Stimulated activated CD8-positive, alpha-beta memory T cell treated with anti-CD3 and anti-CD28 coated beads, Interleukin-4, amount 100 ng/mL, for 24 hours (primary cell): ENCODE measurements around the gene KLHL30.

Experiments used
- DNase-seq: peaks from one replicate; pipeline ENCODE4 v3.0.0-alpha.2; 2020; ENCODE audit warnings: low read depth

KLHL30 gene

DNA sequence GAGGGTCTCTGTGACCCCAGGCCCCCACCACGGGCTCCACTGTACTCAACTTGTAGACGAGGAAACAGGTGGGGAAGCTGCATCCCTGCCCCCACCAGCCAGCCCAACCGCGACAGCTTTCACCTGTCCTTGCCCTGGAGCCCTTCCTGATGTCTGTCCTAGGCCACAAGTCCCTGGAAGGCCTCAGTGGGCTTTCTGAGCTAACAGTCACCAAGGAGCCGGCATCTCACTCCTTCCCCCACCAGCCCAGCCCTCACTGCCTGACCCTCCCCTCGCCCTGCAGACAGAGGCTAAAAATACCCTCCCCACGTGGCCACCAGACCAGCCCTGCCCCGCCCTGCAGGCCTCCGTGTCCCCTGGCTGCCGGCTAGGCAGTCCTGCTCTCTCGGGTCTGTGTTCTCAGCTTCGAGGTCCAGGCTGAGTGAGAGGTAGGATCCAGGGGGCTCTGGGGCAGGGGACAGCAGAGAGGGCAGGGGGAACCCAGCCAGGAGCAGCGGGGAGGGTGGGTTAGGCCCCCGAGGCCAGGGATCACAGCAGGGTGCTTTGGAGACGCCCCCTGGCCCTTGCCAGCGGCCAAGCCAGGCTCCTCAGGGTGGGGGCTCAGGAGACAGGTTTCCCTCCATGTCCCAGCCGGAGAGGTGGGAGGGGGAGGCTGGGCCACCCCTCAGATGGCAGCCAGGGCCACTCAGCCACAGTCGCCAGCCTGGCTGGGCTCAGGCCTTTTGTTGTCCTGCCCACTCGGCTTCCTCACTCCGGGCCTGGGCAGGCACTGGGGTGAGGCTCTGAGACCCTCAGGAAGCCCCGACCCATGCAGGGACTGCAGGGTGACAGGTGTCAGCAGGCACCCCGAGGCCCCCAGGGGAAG is at the start of gene KLHL30:
KLHL30 (plus strand) TSS at position 338 of the 865 bp plus-strand sequence. CDS start 2,087 bp downstream, outside the sequence.
- no peak for DNase-seq

- no peak for DNase-seq
Measured at GRCh38 chr2:238090887-238091286, 47.6 kb upstream of the KLHL30 start.

GRCh38 chr2:238091436-238092060 is 46.9 kb upstream of the KLHL30 start:
- DNase-seq, result no peak

DNA sequence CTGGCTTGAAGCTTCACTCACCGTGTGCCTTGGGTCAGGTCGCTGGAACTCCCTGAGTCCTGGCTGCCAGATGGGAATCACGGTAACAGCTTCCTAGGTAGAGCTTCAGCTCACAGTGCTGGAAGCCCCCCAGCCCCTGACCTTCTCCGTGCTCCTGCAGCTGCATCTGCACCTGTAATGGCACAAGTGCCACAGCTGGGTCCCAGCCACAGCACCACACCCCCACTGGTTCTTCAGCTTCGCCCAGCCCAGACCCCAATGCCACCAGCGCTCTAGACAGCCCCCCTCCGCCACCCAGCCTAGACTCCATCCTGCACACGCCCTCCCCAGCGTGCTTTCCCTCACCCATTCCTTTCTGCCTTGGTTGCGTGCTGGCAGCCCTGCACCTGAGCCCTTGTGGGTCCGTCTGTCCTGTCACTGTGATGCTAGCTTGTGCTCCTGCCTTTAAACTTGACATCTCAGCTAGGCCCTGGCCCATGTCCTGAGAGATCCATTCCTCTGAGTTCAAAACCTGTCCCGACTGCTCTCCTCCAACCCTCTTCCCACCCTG is 45.9 kb upstream of the KLHL30 start:
- DNase-seq, result no peak

DNA sequence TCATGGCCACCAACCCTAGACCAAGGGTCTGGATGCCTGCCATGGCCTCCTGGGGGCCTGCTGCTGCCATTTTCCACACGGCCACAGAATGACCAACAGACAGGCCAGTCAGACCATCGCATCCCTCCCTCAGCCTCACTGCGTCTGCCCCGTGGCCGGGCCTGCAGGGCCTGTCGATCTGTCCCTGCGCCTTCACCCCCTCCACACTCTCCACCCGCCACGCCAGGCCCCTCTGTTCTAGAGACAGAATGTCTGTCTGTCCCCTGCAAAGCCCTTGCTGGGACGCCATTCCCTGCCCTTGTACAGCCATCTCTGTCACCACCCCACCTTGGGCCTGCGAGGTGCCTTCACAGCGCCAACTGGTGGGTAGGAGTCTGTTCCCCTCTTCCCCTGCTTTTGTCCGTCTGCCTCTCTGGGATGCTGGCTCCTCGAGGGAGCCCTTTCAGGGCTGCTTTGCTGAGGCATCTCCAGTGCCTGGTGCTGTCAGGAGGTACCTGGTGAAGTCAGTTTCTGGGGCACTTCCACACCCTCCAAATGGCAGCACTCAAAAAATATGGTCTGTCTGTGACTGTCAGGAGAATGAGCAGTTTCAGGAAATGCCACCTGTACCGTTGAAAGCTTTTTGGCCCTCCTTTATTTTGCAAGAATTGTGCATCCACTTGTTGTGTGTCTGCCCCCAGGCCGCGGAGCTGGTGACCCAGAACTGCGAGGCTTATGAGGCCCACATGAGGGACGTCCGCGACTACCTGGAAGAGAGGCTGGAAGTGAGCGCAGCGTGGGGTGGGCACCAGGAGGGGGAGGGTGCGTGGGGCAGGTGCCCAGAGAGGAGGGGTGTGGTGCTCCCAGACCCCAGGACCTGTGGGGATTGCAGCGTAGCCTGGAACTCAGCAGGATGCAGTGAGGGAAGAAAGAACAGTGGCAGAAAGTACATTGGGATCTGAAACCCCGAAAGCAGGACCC is 45.0 kb upstream of the KLHL30 start:
- DNase-seq, result no peak

DNA sequence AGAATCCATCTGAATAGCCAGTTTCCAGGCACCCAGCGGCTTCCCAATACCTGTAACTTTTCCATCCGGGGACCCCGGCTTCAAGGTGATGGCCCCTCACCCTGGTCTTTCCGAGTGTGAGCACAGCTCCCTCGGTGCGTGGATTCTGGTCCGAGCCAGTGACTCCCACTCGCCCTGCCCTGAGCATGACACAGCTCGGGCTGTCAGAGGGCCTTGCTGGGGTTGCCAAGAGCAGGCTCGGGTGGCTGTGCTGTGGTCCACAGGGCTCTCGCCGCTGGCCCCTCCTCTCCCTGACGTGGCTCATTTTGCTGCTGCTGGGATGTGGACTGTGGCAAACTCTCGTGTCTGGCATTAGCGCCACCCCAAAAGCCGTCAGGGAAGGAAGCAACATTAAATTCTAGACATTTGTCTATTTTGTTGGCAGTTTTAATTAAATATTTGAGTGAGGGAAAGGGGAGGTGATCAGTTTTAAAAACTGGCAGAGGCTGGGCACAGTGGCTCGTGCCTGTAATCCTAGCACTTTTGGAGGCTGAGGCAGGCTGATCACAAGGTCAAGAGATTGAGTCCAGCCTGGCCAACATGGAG is 43.9 kb upstream of the KLHL30 start:
- no peak for DNase-seq

- DNase-seq, result no peak
Measured at GRCh38 chr2:238095143-238095542, 43.3 kb upstream of the KLHL30 start.

GRCh38 chr2:238096311-238097011 is 42.0 kb upstream of the KLHL30 start:
- DNase-seq, result no peak

GRCh38 chr2:238097201-238097987 is 41.1 kb upstream of the KLHL30 start:
- no peak for DNase-seq

- DNase-seq, result no peak
Measured at GRCh38 chr2:238097988-238098871, 40.2 kb upstream of the KLHL30 start.

- DNase-seq, result no peak
Measured at GRCh38 chr2:238098901-238099713, 39.4 kb upstream of the KLHL30 start.

- DNase-seq, result no peak
Measured at GRCh38 chr2:238099714-238100048, 38.8 kb upstream of the KLHL30 start.

- DNase-seq, result no peak
Measured at GRCh38 chr2:238100049-238100820, 38.2 kb upstream of the KLHL30 start, which contains the start of gene ESPNL. TSS of gene ESPNL (plus strand) at chr2:238100340. CDS start at chr2:238100420, 80 bp downstream.

DNA sequence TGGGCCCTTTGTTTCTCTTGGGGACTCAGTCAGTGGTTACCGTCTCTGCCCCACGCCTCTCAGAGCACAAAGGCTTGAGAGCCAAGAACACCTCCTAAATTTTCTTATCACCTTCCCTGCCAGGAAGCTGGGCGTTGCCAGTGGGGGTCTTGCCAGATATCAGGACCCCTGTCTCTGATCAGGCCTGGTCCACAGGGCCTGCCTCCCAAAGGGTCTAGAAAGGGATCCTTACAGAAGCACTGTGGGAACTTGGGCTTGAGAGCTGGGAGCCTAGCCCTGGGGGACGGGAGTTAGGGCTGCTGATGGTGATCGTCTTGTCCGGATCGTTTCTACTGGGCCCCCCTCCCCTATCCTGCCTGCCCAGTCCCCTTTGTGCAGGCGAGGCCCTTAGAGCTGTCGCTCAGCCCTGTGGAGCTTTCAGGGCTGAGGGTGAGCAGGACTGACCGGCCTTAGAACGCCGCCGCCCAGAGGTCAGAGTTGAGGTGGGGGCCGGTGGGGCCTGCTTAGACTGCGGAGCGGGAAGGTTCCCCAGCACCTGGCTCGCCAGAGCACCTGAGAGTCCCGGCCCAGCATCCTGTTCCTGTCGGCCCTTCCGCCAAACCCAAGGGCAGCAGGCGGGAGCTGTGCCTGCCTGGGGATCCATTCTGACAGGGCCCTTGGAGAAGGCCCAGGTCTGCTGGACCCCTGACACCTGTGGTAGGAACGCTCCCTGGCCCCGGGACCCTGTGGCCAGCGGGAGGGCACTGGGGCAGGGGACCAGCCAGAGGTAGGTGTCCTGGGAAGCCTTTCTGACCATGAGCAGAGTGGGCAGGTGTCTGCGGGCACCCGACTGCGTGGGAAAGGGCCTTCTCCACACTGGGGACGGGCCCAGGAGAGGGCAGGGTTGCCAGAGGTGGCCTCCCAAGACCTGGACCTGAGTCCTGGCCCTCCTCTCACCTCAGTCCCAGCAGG is 37.4 kb upstream of the KLHL30 start:
- no peak for DNase-seq

DNA sequence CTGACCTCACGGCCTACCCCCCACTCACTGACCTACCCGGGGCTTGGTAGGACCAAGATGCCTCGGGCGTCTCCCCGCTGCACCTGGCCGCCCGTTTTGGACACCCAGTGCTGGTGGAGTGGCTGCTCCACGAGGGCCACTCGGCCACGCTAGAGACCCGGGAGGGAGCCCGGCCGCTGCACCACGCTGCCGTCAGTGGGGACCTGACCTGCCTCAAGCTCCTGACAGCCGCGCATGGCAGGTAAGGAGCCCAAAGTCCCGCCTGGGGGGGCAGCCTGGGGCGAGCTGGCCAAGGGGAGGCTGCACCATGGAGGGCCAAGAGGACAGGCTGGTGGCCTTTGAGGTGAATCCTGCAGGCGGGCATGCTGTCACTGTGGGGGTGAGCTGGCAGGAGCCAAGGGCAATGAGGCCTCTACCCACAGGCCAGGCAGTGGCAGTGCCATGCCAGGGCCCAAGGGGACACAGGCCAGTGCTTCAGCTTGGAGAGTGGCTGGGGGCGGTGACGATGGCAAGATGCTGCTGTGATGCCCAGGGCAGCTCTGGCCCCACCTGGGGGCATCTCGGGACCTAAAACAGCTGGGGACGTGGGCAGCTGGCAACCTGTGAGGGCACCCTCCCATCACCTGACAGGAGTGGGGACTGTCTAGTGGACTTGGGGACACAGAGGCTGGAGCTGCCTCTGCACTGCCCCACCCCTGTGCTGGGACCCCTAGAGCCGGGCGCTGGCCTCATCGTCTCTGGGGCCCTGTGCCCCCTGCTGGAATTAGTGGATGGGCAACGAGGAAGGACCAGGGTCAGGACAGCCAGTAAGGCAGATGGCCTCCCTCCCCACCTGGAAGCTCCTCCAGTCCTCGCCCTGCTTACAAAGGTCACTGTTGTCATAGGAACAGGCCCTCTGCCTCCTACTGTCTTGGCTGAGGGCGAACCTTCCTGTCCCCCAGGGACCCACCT is 36.3 kb upstream of the KLHL30 start:
- no peak for DNase-seq
